Hindlimb muscle (tissue), 1 donor: ENCODE results near the gene SFTPB. TPM values are rescaled to one million over a fixed set of nuclear protein-coding genes. Genes with fewer than 3 reads are reported as not detected.
"Not testable (repeated sequence)": the region's sequence is repeated elsewhere in the genome, so short reads cannot be mapped to it uniquely, and the experiment has no call there.

Source experiments
- DNase-seq: peaks from one replicate; pipeline ENCODE4 v3.0.0-alpha.2; 2013
- polyA plus RNA-seq: library from polyadenylated mRNA; unstranded; fragments of 120-200 nt; gene quantifications from one replicate; pipeline ENCODE4 v1.2.1, GENCODE V29; 2013; ENCODE audit not compliant: insufficient read length

Gene SFTPB
- 0.08 TPM for polyA plus RNA-seq

- DNase-seq, result no peak
Measured at GRCh38 chr2:85668009-85668856, at the start of gene SFTPB. TSS of gene SFTPB (minus strand) at chr2:85668199. CDS start at chr2:85668183, 16 bp downstream.

DNA sequence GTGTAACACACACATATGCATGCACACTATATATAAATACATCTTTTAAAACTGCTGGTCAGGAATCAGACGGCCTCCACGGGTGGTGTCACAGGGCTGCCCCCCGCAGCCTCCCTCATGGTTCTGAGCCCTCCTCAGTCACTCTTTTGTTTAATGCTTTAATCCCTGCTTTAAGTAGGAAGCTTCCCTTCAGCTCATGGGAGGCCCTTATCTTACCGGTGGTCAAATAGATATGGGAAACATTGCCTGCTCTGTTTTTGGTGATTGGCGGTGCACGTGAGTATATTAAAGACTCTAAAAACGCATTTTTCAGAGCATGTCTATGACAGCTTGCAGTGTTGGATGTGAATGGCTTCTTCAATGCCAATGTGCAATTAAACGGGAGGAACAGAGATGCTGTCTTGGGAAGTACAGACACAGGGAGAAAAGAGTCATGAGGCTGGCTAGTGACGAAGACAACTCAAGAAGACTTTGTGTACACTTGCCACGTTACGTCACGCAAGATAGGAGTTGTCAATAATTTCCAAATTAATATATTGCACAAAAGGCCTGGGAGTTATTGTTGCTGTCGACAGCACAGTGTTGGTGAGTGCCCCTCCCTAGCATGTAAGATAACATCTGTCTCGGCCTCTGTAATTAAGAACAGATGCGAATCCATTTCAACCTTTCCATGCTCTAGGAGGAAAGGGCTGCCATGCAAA, 49.5 kb upstream of the SFTPB start:
- no peak for DNase-seq

- no peak for DNase-seq
Measured at GRCh38 chr2:85716346-85716914, 48.4 kb upstream of the SFTPB start.

- DNase-seq, result no peak
Measured at GRCh38 chr2:85714841-85715240, 46.8 kb upstream of the SFTPB start.

GRCh38 chr2:85714421-85714820, 46.4 kb upstream of the SFTPB start:
- DNase-seq, result not testable (repeated sequence)

GRCh38 chr2:85713836-85714235, 45.8 kb upstream of the SFTPB start:
- no peak for DNase-seq

GRCh38 chr2:85712849-85713612, 45.0 kb upstream of the SFTPB start:
- DNase-seq, result no peak

GRCh38 chr2:85712336-85712735, 44.3 kb upstream of the SFTPB start:
- DNase-seq, result no peak

DNA sequence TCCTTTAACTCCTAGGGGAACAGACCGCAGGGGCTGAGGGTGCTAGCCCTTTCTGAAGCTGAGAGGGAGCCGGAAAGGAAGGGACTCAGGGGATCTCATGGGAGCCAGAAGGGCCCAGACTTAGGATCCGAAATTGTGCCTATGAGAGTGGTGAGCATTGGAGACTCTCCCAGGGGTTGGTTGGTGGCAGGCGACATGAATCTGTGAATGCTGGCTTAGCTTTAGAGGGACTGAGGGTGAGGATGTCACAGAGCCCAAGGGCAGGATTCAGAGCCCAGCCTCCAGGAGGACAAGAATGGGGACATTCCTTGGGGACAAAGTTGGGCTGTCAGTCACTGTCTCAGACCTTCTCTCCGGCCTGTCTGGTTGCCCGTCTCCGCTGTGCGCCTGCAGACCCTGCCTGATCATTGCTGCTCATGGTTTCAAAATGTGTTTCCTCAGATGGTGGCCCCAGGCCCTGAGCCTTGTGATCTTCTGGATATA, 43.6 kb upstream of the SFTPB start:
- DNase-seq, result no peak

DNA sequence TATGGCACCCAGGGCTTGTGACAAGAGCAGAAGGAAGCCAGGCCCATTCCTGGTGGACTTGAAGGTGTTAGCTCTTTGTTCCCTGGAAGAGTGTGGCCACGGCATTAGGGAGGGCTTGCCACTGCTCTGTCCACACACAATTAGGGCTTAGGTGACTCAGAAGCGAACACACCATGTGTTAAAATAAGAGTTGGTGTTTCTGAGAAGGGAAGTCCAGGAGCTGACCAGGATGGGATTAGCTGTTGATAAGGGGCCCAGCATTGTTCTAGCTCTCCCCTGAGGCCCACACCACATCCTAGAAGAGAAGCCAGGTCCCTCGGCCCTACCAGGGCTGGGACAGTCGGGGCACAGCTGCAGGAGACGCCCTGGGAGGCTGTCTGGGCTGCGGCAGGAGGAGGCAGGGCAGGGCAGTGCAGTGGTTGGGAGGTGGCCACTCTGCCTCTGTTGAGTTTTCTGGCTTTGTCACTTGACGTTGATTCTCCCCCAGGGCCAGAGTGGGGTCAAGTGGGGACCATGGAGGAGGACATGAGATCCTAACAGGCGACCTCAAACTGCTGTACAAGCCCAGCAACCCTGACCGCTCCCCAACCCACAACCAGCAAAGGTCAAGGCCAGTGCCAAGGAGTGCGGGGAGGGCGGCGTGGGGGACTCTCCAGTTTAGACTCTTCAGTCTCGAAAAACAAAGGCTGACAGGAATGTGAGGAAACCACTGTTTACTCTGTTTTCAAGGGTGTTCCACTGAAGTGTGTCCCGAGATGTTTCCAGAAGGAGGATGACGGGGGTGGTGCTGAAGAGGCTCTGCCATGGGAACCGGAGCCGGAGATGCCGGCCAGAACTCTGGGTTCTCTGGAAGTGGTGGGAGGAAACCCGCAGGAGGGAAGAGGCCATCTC, 42.9 kb upstream of the SFTPB start:
- DNase-seq, result no peak

GRCh38 chr2:85709401-85709811, 41.4 kb upstream of the SFTPB start:
- DNase-seq, result no peak

DNA sequence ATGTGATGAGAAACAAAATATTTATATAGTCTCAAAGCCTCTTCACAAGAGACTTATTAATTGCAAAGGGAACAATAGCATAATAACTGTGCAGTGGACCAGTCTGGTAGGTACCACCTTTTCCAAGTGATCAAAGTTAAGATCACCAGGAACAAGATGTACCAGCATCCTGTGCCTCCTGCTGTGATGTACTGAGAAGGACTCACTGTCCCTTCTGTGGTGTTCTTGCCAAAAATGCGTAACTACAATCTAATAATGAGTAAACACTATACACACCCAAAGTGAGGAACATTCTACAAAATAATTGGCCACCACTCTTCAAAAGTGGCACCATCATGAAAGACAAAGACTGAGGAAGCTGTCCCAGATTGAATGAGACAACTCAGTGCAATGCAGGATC, 40.6 kb upstream of the SFTPB start:
- no peak for DNase-seq

DNA sequence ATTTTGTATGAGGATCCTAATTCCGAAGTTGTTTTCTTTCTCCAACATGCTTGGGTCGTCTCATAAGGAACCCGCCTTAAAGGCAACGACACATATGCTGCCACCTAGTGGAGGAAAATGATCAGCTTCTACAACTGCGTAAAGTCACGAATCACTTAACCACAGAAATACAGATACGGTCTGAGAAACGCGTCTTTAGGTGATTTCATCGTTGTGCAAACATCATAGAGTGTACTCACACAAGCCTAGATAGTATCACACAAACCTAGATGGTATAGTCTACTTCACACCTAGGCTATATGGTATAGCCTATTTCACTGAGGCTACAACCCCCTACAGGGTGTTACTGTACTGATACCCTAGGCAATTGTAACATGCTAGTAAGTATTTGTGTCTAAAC, 39.3 kb upstream of the SFTPB start:
- DNase-seq, result peak; percentile 76

DNA sequence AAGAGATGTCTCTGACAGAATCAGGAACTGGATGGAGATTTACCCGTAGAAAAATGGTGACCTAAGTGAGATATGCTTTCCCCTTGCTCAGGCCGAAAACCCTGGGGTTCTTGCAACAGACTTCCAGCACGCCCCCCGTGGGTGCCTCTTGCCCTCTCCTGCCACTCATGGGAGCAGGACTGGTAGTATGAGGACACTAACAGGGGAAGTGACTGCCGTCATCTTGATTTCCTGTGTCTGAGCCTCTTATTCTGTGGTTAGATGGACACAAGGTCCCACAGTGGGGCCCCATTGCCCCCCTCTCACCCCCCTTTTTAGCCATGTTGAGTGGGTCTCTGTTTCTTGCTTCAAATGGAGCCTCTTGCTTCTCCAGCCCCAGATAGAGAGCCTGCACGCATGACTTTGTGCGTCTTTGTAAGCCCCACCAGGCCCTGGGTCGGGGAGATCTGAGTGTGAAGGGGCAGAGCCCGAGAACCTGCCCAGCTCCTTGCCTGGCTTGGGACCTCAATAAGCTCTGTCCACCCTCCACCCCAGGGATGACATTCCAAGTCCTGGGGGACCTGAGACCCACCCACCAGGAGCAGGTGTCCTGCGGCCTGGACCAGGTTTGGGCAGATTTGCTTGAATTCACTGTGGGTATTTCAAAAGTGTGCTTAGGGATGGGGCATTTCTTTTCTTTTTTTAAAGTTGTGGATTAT, 38.7 kb upstream of the SFTPB start:
- DNase-seq, result no peak

DNA sequence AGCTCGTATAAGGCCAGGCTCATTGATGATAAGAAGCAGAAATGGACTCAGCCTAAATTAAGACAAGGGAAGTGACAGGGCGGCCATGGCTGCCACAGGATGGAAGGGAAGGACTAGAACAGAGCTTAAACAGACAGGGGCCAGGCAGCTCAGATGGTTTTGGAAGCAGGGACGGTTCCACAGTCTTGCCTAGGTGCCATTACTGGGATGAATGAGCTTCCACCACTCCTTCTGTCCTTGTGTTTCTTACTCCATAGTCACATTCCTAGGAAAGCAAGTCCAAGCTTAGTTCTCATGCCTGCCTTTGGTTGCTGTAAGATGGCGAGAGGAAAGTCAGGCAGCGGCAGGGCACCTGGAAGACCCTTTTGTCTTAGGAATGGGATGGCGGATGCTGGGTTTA, 38.1 kb upstream of the SFTPB start:
- no peak for DNase-seq

DNA sequence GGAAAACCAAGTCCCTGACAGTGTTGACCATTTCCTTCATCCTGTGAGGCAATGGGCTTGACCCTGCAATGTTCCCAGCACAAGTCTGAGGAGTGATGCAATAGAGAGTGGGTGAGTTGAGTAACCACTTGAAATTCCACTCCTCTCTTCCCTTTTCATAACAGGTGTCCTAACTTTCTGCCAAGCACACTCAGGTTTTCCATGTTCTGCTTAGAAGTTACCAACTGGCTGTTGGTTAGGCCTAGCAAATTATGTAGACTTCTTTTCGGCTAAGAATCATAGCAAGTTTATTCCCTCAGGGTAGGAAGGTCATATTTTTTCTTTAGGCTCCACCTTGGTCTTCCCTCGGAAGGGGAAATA, 37.7 kb upstream of the SFTPB start:
- DNase-seq, result peak; percentile 19

GRCh38 chr2:85704800-85705679, 37.0 kb upstream of the SFTPB start:
- DNase-seq, result no peak

GRCh38 chr2:85704038-85704437, 36.0 kb upstream of the SFTPB start:
- DNase-seq, result no peak

GRCh38 chr2:85703329-85703728, 35.3 kb upstream of the SFTPB start:
- DNase-seq, result no peak

GRCh38 chr2:85702800-85703199, 34.8 kb upstream of the SFTPB start:
- no peak for DNase-seq
